ENCODE data around the gene GTPBP2. TPM values are rescaled to one million over a fixed set of nuclear protein-coding genes. Genes with fewer than 3 reads are reported as not detected.
A peak's percentile ranks its signal among the peaks of the same experiment; 100 is the strongest.

GTPBP2 gene
- total and polyA plus RNA-seq, 10 of the 15 experiments (the other 5 are each of a cell fraction or from before 2014, with no cell fraction given), result 5.9 to 63.4 (median 39.8) TPM

- ChIA-PET SMC1A (ENCODE audit: uncharacterized antibody, unreplicated experiment) (interaction anchor here (1.0 to 1.6 kb wide), 2 partner anchors 8 to 53 kb away, joined by 3 to 7 read pairs; no protein-coding TSS in a partner anchor), POLR2A (interaction anchor here (0.5 to 2.1 kb wide), 5 partner anchors 10 to 485 kb away, joined by 3 to 8 read pairs (median 4); partner anchors contain the start of genes MRPS18A and RSPH9), RAD21 (ENCODE audit: unreplicated experiment) (interaction anchor here (0.7 to 2.4 kb wide), 3 partner anchors 32 to 59 kb away, joined by 3 to 8 read pairs (median 3); no protein-coding TSS in a partner anchor), CTCF (interaction anchor here (0.6 to 1.0 kb wide), 2 partner anchors 134 to 768 kb away, joined by 3 read pairs; no protein-coding TSS in a partner anchor)
- no peak for DNase-seq (ENCODE audit: low read depth, low spot score)
- H2AFZ ChIP-seq (ENCODE audit: control insufficient read depth, low read depth, low read length), result peak overlapping the region; percentile 95
- BruUV-seq (replicated peaks), result no TSS peak
- H3K36me3 ChIP-seq (ENCODE audit: control insufficient read depth in 2 of 2, insufficient read depth in 2 of 2, low read length in 1 of 2), result peaks cover under 1 to 5% of the 10 kb centered on the region in 2 experiments; a peak in 2 of 4 replicates
- FAIRE-seq, result no peak
- no peaks in the 10 kb centered on the region for H3K9me3 ChIP-seq (replicated peaks; ENCODE audit: control insufficient read depth, insufficient read depth, low read length)
- no peaks in the 10 kb centered on the region for H4K20me1 ChIP-seq (ENCODE audit: control insufficient read depth, insufficient read depth)
- no peak overlapping the region for H3K9ac ChIP-seq (ENCODE audit: control insufficient read depth, insufficient read depth, low read length)
- TF ChIP-seq GATAD2B (conservative IDR thresholded peaks at IDR 0.05; ENCODE audit: low read depth), result no peak
- TF ChIP-seq SMAD1 (IDR thresholded peaks at IDR 0.05; ENCODE audit: low read depth, partially characterized antibody), result no peak
- TF ChIP-seq ZNF207 (IDR thresholded peaks at IDR 0.05; ENCODE audit: borderline replicate concordance), result no peak
- TF ChIP-seq RFX5 (IDR thresholded peaks at IDR 0.05; ENCODE audit: low read depth, low read length), result no peak
- TF ChIP-seq CBX3 (IDR thresholded peaks at IDR 0.05; ENCODE audit: borderline replicate concordance, low read depth), result no peak
- TF ChIP-seq ETV6 (conservative IDR thresholded peaks at IDR 0.05 in 1 of 2, IDR thresholded peaks at IDR 0.05 in 1 of 2; ENCODE audit: borderline replicate concordance in 1 of 2, low read depth in 1 of 2), result no peak
- TF ChIP-seq LARP7 (IDR thresholded peaks at IDR 0.05), result no peak
- no peak for TF ChIP-seq CBX5 (IDR thresholded peaks at IDR 0.05; ENCODE audit: low read depth)
- TF ChIP-seq SUPT20H (IDR thresholded peaks at IDR 0.05; ENCODE audit: borderline replicate concordance, control insufficient read depth, low read depth, low read length), result no peak
- TF ChIP-seq BHLHE40 (IDR thresholded peaks at IDR 0.05; ENCODE audit: borderline replicate concordance in 1 of 2, low read depth in 2 of 2, low read length in 1 of 2), result no peak
- TF ChIP-seq POU2F2 (IDR thresholded peaks at IDR 0.05; ENCODE audit: borderline replicate concordance, low read depth, low read length), result no peak
- no peak for TF ChIP-seq ZNF687 (IDR thresholded peaks at IDR 0.05)
- TF ChIP-seq IKZF2 (IDR thresholded peaks at IDR 0.05), result no peak
- TF ChIP-seq MYC (IDR thresholded peaks at IDR 0.05; ENCODE audit: insufficient read depth, insufficient read length, insufficient replicate concordance, low read length, severe bottlenecking), result no peak
- no peak overlapping the region for H3K4me3 ChIP-seq
- no peak for ATAC-seq
- H3K27ac ChIP-seq (ENCODE audit: control insufficient read depth, insufficient read depth), result no peak overlapping the region
- no peaks in the 10 kb centered on the region for H3K27me3 ChIP-seq (replicated peaks in 1 of 2; ENCODE audit: control insufficient read depth in 2 of 2, insufficient read depth in 2 of 2, low read length in 1 of 2)
- 78% methylated on average over 9 of the region's 9 CpGs for WGBS (ENCODE audit: insufficient coverage, insufficient replicate concordance, low lambda C conversion rate, missing lambda C conversion rate)
- H3K4me1 ChIP-seq (ENCODE audit: control insufficient read depth, insufficient read depth, low read length), result peaks cover 15% of the 10 kb centered on the region
- peak overlapping the region; percentile 75 for H3K4me2 ChIP-seq (ENCODE audit: control insufficient read depth, insufficient read depth)
- intact Hi-C loops (cut with micrococcal nuclease; ENCODE audit: unreplicated experiment), result no loop called here
- in situ Hi-C loops (cut with MboI), result no loop called here
- H3K79me2 ChIP-seq (ENCODE audit: control insufficient read depth, insufficient read depth, low read length), result peaks cover 28% of the 10 kb centered on the region
Observed at GRCh38 chr6:43634702-43635303, 5.7 kb upstream of the GTPBP2 start.

Measured in GM12878 (cell line).